Retinal pigment epithelial cell (primary cell): ENCODE data around the gene ATXN2.

Experiments used
- DNase-seq: peaks from one replicate; pipeline ENCODE4 v3.0.0-alpha.2; 2010; ENCODE audit warnings: low read depth
- H3K4me3 ChIP-seq: 2 replicates; pipeline ENCODE4 v1.5.1; 2011; ENCODE audit warnings: mild to moderate bottlenecking, low read length, control low read depth, moderate library complexity
- CTCF ChIP-seq: conservative IDR thresholded peaks from 2 replicates; pipeline ENCODE4 v1.5.1; 2011; ENCODE audit warnings: low read depth, low read length, control low read depth, inconsistent platforms

The ATXN2 gene

GRCh38 chr12:111440631-111441030 is 158.5 kb downstream of the ATXN2 start:
- DNase-seq: no peak
- H3K4me3 ChIP-seq: no peak overlapping the region
- no peak for TF ChIP-seq CTCF

GRCh38 chr12:111440152-111440551 is 159.0 kb downstream of the ATXN2 start:
- no peak for DNase-seq
- H3K4me3 ChIP-seq: no peak overlapping the region
- no peak for TF ChIP-seq CTCF

GRCh38 chr12:111439657-111440151 is 159.4 kb downstream of the ATXN2 start:
- H3K4me3 ChIP-seq: no peak overlapping the region
- no peak for DNase-seq
- no peak for TF ChIP-seq CTCF

GRCh38 chr12:111438481-111438880 is 160.6 kb downstream of the ATXN2 start:
- TF ChIP-seq CTCF: no peak
- no peak overlapping the region for H3K4me3 ChIP-seq

GRCh38 chr12:111437816-111438454 is 161.2 kb downstream of the ATXN2 start:
- H3K4me3 ChIP-seq: no peak overlapping the region
- DNase-seq: peak; percentile 56
- TF ChIP-seq CTCF: no peak

More at GRCh38 chr12:111438481-111438880, 160.6 kb downstream of the ATXN2 start:
- DNase-seq: peak; percentile 83

- no peak for TF ChIP-seq CTCF
- H3K4me3 ChIP-seq: no peak overlapping the region
- no peak for DNase-seq
Observed at GRCh38 chr12:111436811-111437210, 162.3 kb downstream of the ATXN2 start.

GRCh38 chr12:111436266-111436665 is 162.8 kb downstream of the ATXN2 start:
- no peak for DNase-seq
- no peak for TF ChIP-seq CTCF
- H3K4me3 ChIP-seq: no peak overlapping the region
